K562 (cell line): ENCODE data around the gene SRMS. TPM values are rescaled to one million over a fixed set of nuclear protein-coding genes. Genes with fewer than 3 reads are reported as not detected.

Experiments
- ATAC-seq: fragments of 200-7000 bp; cut with Tn5 transposase; 3 replicates; pipeline ENCODE4 v1.9.1; 2020; ENCODE audit warnings: moderate library complexity
- BruUV-seq: library from RNA; stranded (reverse); fragments of 400-500 nt; replicated peaks from 2 replicates; lab custom pipeline; 2021; lab: Mats Ljungman, UMichigan
- CTCF ChIA-PET: fragments of 300-600 bp; formaldehyde crosslinking; extraction: SDS; loops from one replicate; lab custom pipeline; 2021; ENCODE audit warnings: low intra/inter-chr PET ratio; lab: Yijun Ruan, JAX
- POLR2A ChIA-PET: fragments of 300-600, 350-650 bp; sonication (Branson Sonifier 250); formaldehyde crosslinking; extraction: SDS; loops from one replicate; lab custom pipeline; 2021; ENCODE audit warnings: antibody characterized with exemption, inconsistent platforms; lab: Yijun Ruan, JAX
- DNase-seq, 4 experiments: peaks; one replicate each; pipeline versions ENCODE4 v3.0.0 to v3.0.0-alpha.2; 2011 to 2018; ENCODE audit warnings: low spot score in 3 of 4, mixed read lengths in 3 of 4; ENCODE audit errors: extremely low read depth in 1 of 4
- FAIRE-seq: peaks from 2 replicates; lab custom pipeline; 2011; peaks lifted over from hg19 to GRCh38; lab: Jason Lieb, UNC
- H2AFZ ChIP-seq: 2 replicates; pipeline ENCODE4 v1.6.0; 2011; ENCODE audit warnings: low read depth, low read length, control low read depth, inconsistent platforms
- H3K27ac ChIP-seq: fragments of 200-600 bp; 3 replicates; pipeline ENCODE4 v1.8.0; 2011; ENCODE audit warnings: low read depth, mild to moderate bottlenecking, control low read depth, inconsistent platforms, low read length, moderate library complexity, mixed read lengths; ENCODE audit errors: extremely low read depth
- H3K27me3 ChIP-seq, 2 experiments: fragments of 300-600 bp in 1 of 2; 2 replicates in 1 of 2; 3 replicates in 1 of 2; pipeline versions ENCODE4 v1.6.0 to v1.8.0; 2011; ENCODE audit warnings: inconsistent platforms in 2 of 2, low read length in 2 of 2, mild to moderate bottlenecking in 1 of 2, mixed read lengths in 1 of 2, moderate library complexity in 1 of 2; ENCODE audit not compliant: control insufficient read depth in 2 of 2, insufficient read depth in 2 of 2
- H3K36me3 ChIP-seq: fragments of 300-600 bp; 3 replicates; pipeline ENCODE4 v1.8.0; 2011; ENCODE audit warnings: mild to moderate bottlenecking, low read length, inconsistent platforms; ENCODE audit not compliant: control insufficient read depth, insufficient read depth
- H3K4me1 ChIP-seq, 2 experiments: fragments of 200-600 bp in 1 of 2; replicated peaks in 1 of 2; 2 replicates in 1 of 2; 3 replicates in 1 of 2; pipeline versions ENCODE4 v1.5.1 to v1.8.0; 2011; ENCODE audit warnings: inconsistent platforms in 2 of 2, low read length in 2 of 2, mild to moderate bottlenecking in 1 of 2, mixed read lengths in 1 of 2, moderate library complexity in 1 of 2; ENCODE audit not compliant: control insufficient read depth in 2 of 2, insufficient read depth in 2 of 2
- H3K4me2 ChIP-seq: 2 replicates; pipeline ENCODE4 v1.6.1; 2011; ENCODE audit warnings: low read length, control low read depth, inconsistent platforms, mixed read lengths; ENCODE audit not compliant: insufficient read depth
- H3K4me3 ChIP-seq: fragments of 200-600 bp; sonication (generic), shearing (Covaris generic); 2 replicates; pipeline ENCODE4 v1.5.1; 2016; ENCODE audit warnings: control low read depth, inconsistent platforms
- H3K79me2 ChIP-seq: fragments of 200-600 bp; 3 replicates; pipeline ENCODE4 v1.8.0; 2011; ENCODE audit warnings: low read length, inconsistent platforms; ENCODE audit not compliant: control insufficient read depth, insufficient read depth
- H3K9ac ChIP-seq, 2 experiments: 2 replicates each; pipeline versions ENCODE4 v1.6.0 to v1.6.1; 2011; ENCODE audit warnings: low read depth in 2 of 2, low read length in 2 of 2, control low read depth in 1 of 2, inconsistent platforms in 1 of 2, mild to moderate bottlenecking in 1 of 2, mixed read lengths in 1 of 2; ENCODE audit not compliant: insufficient read depth in 1 of 2
- H3K9me1 ChIP-seq: one replicate; pipeline ENCODE4 v1.6.0; 2011; ENCODE audit warnings: inconsistent platforms, mild to moderate bottlenecking, low read length, moderate library complexity; ENCODE audit not compliant: control insufficient read depth, insufficient read depth
- H3K9me3 ChIP-seq: replicated peaks from 2 replicates; pipeline ENCODE4 v1.5.1; 2011; ENCODE audit warnings: low read depth, low read length, inconsistent platforms; ENCODE audit not compliant: control insufficient read depth, insufficient read depth
- H4K20me1 ChIP-seq: replicated peaks from 2 replicates; pipeline ENCODE4 v1.6.1; 2011; ENCODE audit warnings: low read length, inconsistent platforms, mixed read lengths; ENCODE audit not compliant: control insufficient read depth, insufficient read depth
- ETV1 ChIP-seq: fragments of 450-650 bp; conservative IDR thresholded peaks from 2 replicates; pipeline ENCODE4 v1.6.1; 2016; ENCODE audit warnings: missing genetic modification characterization, control low read depth, low read depth, missing compliant biosample characterization
- KLF6 ChIP-seq: fragments of 250-450 bp; sonication (Bioruptor Pico); IDR thresholded peaks from 2 replicates; pipeline ENCODE4 v1.4.0; 2020; ENCODE audit warnings: mild to moderate bottlenecking, moderate library complexity, borderline replicate concordance
- MYC ChIP-seq, 2 experiments: fragments of 250-450 bp in 1 of 2; sonication (Bioruptor Pico) in 1 of 2; IDR thresholded peaks; 2 replicates each; pipeline versions ENCODE4 v1.5.1 to v1.6.1; 2012 to 2021; ENCODE audit warnings: low read depth in 2 of 2, borderline replicate concordance in 1 of 2, improper control_type of control experiment in 1 of 2, low read length in 1 of 2, mild to moderate bottlenecking in 1 of 2, moderate library complexity in 1 of 2
- RBBP5 ChIP-seq: fragments of 200-600 bp; sonication (generic); IDR thresholded peaks from 2 replicates; pipeline ENCODE4 v1.6.1; 2012; ENCODE audit warnings: borderline replicate concordance, mild to moderate bottlenecking, low read length, control low read depth, inconsistent platforms; ENCODE audit not compliant: insufficient read depth, poor library complexity, severe bottlenecking
- SMARCC2 ChIP-seq: fragments of 450-650 bp; IDR thresholded peaks from 2 replicates; pipeline ENCODE4 v1.6.1; 2017; ENCODE audit warnings: antibody characterized with exemption, moderate library complexity, mild to moderate bottlenecking, low read depth
- TRIM24 ChIP-seq, 2 experiments: fragments of 450-650 bp; IDR thresholded peaks; 2 replicates each; pipeline ENCODE4 v1.6.1; 2016
- ZNF232 ChIP-seq: sonication (generic); formaldehyde crosslinking; IDR thresholded peaks from 2 replicates; pipeline ENCODE4 v1.8.0; 2022; ENCODE audit warnings: mild to moderate bottlenecking, missing genetic modification reagents
- ZNF561 ChIP-seq: fragments of 450-650 bp; formaldehyde crosslinking; conservative IDR thresholded peaks from 2 replicates; pipeline ENCODE4 v1.4.0; 2020; ENCODE audit warnings: mild to moderate bottlenecking, moderate library complexity
- ZNF778 ChIP-seq: fragments of 450-650 bp; formaldehyde crosslinking; IDR thresholded peaks from 2 replicates; pipeline ENCODE4 v1.4.0; 2020; ENCODE audit warnings: mild to moderate bottlenecking, moderate library complexity
- WGBS: fragments of 100-300 bp; shearing (Covaris generic); methylation state at CpG from one replicate; pipeline ENCODE4 v1.1.6; 2016; ENCODE audit warnings: low coverage, mixed read lengths; ENCODE audit not compliant: insufficient coverage; ENCODE audit errors: missing lambda C conversion rate; 5-methylcytosine and 5-hydroxymethylcytosine counted together
- in situ Hi-C: fragments of 300-500 bp; cut with MboI; formaldehyde crosslinking; loops from 4 replicates; pipeline ENCODE4 v1.15.0; 2018; ENCODE audit warnings: inconsistent platforms, mixed read lengths
- intact Hi-C: fragments of 100-400 bp; cut with micrococcal nuclease; formaldehyde crosslinking; loops from 2 replicates; pipeline ENCODE4 v1.14.2; 2022
- polyA plus RNA-seq, 8 experiments: library from polyadenylated mRNA; depleted of rRNA in 4 of 8; stranded (reverse) in 5 of 8; unstranded in 3 of 8; fragments of >200 nt; fragmentation: Nextera tagmentation in 2 of 8; fragmentation: Illumina TruSeq in 1 of 8; extraction: Ambion mirVana in 2 of 8; extraction: Trizol in 1 of 8; gene quantifications; 2 replicates each; pipeline versions ENCODE4 v1.2.1 to v1.2.3, GENCODE V29; 2011 to 2014; ENCODE audit warnings: inconsistent platforms in 1 of 8, missing spikeins in 1 of 8
- total RNA-seq, 7 experiments: library from RNA; depleted of rRNA in 6 of 7; stranded (reverse); fragments of >200 nt in 6 of 7; fragmentation: Illumina TruSeq in 2 of 7; extraction: Trizol in 2 of 7; gene quantifications; 2 replicates each; pipeline versions ENCODE4 v1.2.1 to v1.2.3, GENCODE V29; 2011 to 2021; ENCODE audit warnings: low replicate concordance in 1 of 7
- TF ChIP-seq, protein P1 (sequence below): sonication (generic); formaldehyde crosslinking; IDR thresholded peaks from 2 replicates; pipeline ENCODE4 v1.8.0; 2022; ENCODE audit warnings: missing genetic modification reagents, mild to moderate bottlenecking, borderline replicate concordance
- TF ChIP-seq, protein P2 (sequence below): fragments of 250-450 bp; sonication (Bioruptor Pico); IDR thresholded peaks from 2 replicates; pipeline ENCODE4 v1.8.0; 2021; ENCODE audit warnings: moderate library complexity, mild to moderate bottlenecking, inconsistent platforms
- TF ChIP-seq, protein P3 (sequence below): fragments of 450-650 bp; IDR thresholded peaks from 2 replicates; pipeline ENCODE4 v1.6.1; 2016; ENCODE audit warnings: missing biosample characterization, missing genetic modification characterization
- TF ChIP-seq, protein P4 (sequence below): fragments of 250-450 bp; sonication (Bioruptor Pico); IDR thresholded peaks from 2 replicates; pipeline ENCODE4 v1.4.0; 2020; ENCODE audit warnings: mild to moderate bottlenecking, moderate library complexity

SRMS gene
- total and polyA plus RNA-seq, 9 of the 15 experiments (the other 6 are each of a cell fraction or from before 2014, with no cell fraction given), result 0.07 TPM; not detected in 8

DNA sequence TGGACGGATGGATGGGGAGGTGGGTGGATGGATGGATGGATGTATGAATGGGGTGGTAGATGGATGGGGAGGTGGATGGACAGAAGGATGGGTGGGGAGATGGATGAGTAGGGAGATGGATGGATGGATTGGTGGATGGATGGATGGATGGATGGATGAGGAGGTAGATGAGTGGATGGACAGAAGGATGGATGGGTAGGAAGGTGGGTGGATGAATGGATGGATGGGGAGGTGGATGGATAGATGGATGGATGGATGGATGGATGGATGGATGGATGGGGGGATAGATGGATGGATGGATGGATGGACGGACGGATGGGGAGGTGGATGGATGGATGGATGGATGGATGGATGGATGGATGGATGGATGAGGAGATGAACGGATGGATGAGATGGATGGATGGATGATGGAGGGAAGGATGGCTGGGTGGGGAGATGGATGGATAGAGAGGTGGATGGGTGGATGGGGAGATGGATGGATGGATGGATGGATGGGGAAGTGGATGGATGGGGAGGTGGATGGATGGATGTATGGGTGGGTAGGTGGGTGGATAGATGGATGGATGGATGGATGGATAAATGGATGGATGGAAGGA, 55.8 kb downstream of the SRMS start (continued):
- TF ChIP-seq, protein P1, sequence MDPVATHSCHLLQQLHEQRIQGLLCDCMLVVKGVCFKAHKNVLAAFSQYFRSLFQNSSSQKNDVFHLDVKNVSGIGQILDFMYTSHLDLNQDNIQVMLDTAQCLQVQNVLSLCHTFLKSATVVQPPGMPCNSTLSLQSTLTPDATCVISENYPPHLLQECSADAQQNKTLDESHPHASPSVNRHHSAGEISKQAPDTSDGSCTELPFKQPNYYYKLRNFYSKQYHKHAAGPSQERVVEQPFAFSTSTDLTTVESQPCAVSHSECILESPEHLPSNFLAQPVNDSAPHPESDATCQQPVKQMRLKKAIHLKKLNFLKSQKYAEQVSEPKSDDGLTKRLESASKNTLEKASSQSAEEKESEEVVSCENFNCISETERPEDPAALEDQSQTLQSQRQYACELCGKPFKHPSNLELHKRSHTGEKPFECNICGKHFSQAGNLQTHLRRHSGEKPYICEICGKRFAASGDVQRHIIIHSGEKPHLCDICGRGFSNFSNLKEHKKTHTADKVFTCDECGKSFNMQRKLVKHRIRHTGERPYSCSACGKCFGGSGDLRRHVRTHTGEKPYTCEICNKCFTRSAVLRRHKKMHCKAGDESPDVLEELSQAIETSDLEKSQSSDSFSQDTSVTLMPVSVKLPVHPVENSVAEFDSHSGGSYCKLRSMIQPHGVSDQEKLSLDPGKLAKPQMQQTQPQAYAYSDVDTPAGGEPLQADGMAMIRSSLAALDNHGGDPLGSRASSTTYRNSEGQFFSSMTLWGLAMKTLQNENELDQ, result no peak
- TF ChIP-seq MYC (IDR thresholded peaks at IDR 0.05; ENCODE audit: low read depth, low read length), result no peak
- no peak for TF ChIP-seq MYC (CRISPR knock-in tag; IDR thresholded peaks at IDR 0.05; ENCODE audit: borderline replicate concordance, low read depth)
- no peak for TF ChIP-seq ZNF561 (CRISPR knock-in tag)
- TF ChIP-seq, protein P2, sequence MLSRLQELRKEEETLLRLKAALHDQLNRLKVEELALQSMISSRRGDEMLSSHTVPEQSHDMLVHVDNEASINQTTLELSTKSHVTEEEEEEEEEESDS (CRISPR knock-in tag), result no peak
- TF ChIP-seq KLF6 (CRISPR knock-in tag), result no peak

DNA sequence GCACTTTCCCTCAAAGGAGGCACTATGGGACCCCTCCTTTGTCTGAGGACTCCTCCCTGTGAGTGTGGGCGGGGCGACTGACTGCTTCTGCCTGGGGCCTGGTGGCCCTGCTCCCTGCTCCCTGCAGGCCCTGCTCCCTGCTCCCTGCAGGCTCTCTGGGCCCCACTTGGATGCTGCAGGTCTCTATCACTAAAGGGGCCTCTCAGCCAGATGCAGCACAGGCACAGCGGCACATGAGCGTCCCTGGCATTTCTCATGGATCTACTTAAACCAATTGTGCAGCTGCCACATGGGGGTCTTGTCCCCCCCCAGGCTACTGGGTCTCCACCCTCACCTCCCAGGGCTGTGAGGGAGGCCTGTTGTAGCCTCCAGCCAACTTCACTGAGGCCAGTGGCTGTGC, 56.5 kb downstream of the SRMS start:
- Histone ChIP-seq H3K9ac (no peak overlapping the region), H3K27ac (no peak overlapping the region), H4K20me1 (peaks cover 4% of the 10 kb centered on the region), H3K9me1 (no peaks in the 10 kb centered on the region), H3K79me2 (no peaks in the 10 kb centered on the region), H3K27me3 (no peaks in the 10 kb centered on the region), H3K9me3 (no peaks in the 10 kb centered on the region), H3K4me2 (no peak overlapping the region), H3K4me3 (no peak overlapping the region), H2AFZ (no peak overlapping the region), H3K36me3 (no peaks in the 10 kb centered on the region), H3K4me1 (peaks cover 0 to 34% of the 10 kb centered on the region in 2 experiments; a peak in 2 of 5 replicates)
- intact Hi-C loops, result no loop called here
- 13% methylated on average over 4 of the region's 4 CpGs for WGBS
- POLR2A ChIA-PET, result no interaction called here
- CTCF ChIA-PET, result no interaction called here
- FAIRE-seq, result no peak
- no peak for DNase-seq
- no TSS peak for BruUV-seq
- ATAC-seq, result no peak
- in situ Hi-C loops, result no loop called here
- TF ChIP-seq TRIM24 (IDR thresholded peaks at IDR 0.05) (no peak), RBBP5 (no peak), SMARCC2 (no peak), ZNF232 (CRISPR knock-in tag) (no peak), ETV1 (no peak), ZNF778 (CRISPR knock-in tag) (no peak)
- TF ChIP-seq, protein P3, sequence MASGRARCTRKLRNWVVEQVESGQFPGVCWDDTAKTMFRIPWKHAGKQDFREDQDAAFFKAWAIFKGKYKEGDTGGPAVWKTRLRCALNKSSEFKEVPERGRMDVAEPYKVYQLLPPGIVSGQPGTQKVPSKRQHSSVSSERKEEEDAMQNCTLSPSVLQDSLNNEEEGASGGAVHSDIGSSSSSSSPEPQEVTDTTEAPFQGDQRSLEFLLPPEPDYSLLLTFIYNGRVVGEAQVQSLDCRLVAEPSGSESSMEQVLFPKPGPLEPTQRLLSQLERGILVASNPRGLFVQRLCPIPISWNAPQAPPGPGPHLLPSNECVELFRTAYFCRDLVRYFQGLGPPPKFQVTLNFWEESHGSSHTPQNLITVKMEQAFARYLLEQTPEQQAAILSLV (tag), result no peak
- TF ChIP-seq, protein P4, sequence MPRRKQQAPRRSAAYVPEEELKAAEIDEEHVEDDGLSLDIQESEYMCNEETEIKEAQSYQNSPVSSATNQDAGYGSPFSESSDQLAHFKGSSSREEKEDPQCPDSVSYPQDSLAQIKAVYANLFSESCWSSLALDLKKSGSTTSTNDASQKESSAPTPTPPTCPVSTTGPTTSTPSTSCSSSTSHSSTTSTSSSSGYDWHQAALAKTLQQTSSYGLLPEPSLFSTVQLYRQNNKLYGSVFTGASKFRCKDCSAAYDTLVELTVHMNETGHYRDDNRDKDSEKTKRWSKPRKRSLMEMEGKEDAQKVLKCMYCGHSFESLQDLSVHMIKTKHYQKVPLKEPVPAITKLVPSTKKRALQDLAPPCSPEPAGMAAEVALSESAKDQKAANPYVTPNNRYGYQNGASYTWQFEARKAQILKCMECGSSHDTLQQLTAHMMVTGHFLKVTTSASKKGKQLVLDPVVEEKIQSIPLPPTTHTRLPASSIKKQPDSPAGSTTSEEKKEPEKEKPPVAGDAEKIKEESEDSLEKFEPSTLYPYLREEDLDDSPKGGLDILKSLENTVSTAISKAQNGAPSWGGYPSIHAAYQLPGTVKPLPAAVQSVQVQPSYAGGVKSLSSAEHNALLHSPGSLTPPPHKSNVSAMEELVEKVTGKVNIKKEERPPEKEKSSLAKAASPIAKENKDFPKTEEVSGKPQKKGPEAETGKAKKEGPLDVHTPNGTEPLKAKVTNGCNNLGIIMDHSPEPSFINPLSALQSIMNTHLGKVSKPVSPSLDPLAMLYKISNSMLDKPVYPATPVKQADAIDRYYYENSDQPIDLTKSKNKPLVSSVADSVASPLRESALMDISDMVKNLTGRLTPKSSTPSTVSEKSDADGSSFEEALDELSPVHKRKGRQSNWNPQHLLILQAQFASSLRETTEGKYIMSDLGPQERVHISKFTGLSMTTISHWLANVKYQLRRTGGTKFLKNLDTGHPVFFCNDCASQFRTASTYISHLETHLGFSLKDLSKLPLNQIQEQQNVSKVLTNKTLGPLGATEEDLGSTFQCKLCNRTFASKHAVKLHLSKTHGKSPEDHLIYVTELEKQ (CRISPR knock-in tag), result no peak
